H9 (cell line): ENCODE measurements around the gene SRPK3. TPM values are rescaled to one million over a fixed set of nuclear protein-coding genes. Genes with fewer than 3 reads are reported as not detected.

Source experiments
- DNase-seq: peaks from one replicate; pipeline ENCODE4 v3.0.0-alpha.2; 2017
- H2AFZ ChIP-seq: one replicate; pipeline ENCODE4 v1.6.1; 2013; ENCODE audit warnings: mild to moderate bottlenecking, low read length, control low read depth, moderate library complexity
- H2AK5ac ChIP-seq: 2 replicates; pipeline ENCODE4 v1.6.1; 2013; ENCODE audit warnings: low read length, control low read depth, mixed read lengths; ENCODE audit not compliant: insufficient read length
- H2BK120ac ChIP-seq: one replicate; pipeline ENCODE4 v1.6.1; 2013; ENCODE audit warnings: low read depth, mild to moderate bottlenecking, low read length, control low read depth, inconsistent platforms; ENCODE audit not compliant: poor library complexity, severe bottlenecking
- H2BK12ac ChIP-seq: 2 replicates; pipeline ENCODE4 v1.6.1; 2013; ENCODE audit warnings: low read length, control low read depth, mixed read lengths, low read depth; ENCODE audit not compliant: insufficient read length
- H2BK15ac ChIP-seq: 2 replicates; pipeline ENCODE4 v1.6.1; 2013; ENCODE audit warnings: low read depth, low read length, control low read depth
- H2BK20ac ChIP-seq: one replicate; pipeline ENCODE4 v1.6.1; 2013; ENCODE audit warnings: low read depth, mild to moderate bottlenecking, low read length, control low read depth, inconsistent platforms; ENCODE audit not compliant: poor library complexity, severe bottlenecking
- H2BK5ac ChIP-seq: 2 replicates; pipeline ENCODE4 v1.6.1; 2013; ENCODE audit warnings: low read length, control low read depth, mixed read lengths; ENCODE audit not compliant: insufficient read length
- H3K14ac ChIP-seq: 2 replicates; pipeline ENCODE4 v1.6.1; 2013; ENCODE audit warnings: low read length, control low read depth; ENCODE audit not compliant: insufficient read depth
- H3K18ac ChIP-seq: 2 replicates; pipeline ENCODE4 v1.6.1; 2013; ENCODE audit warnings: low read depth, mild to moderate bottlenecking, mixed read lengths, low read length, control low read depth; ENCODE audit not compliant: insufficient read length
- H3K23ac ChIP-seq: 2 replicates; pipeline ENCODE4 v1.6.1; 2013; ENCODE audit warnings: low read length, control low read depth, mixed read lengths, low read depth; ENCODE audit not compliant: insufficient read length
- H3K23me2 ChIP-seq: 2 replicates; pipeline ENCODE4 v1.6.1; 2013; ENCODE audit warnings: low read depth, mild to moderate bottlenecking, mixed read lengths, low read length, control low read depth; ENCODE audit not compliant: insufficient read length, poor library complexity, severe bottlenecking
- H3K27ac ChIP-seq: 2 replicates; pipeline ENCODE4 v1.5.1; 2013; ENCODE audit warnings: low read length, control low read depth, mixed read lengths, low read depth; ENCODE audit not compliant: insufficient read length
- H3K27me3 ChIP-seq: 2 replicates; pipeline ENCODE4 v1.6.1; 2013; ENCODE audit warnings: low read length, control low read depth, inconsistent platforms; ENCODE audit not compliant: insufficient read depth
- H3K4ac ChIP-seq: 2 replicates; pipeline ENCODE4 v1.6.1; 2013; ENCODE audit warnings: low read depth, mild to moderate bottlenecking, control low read depth, inconsistent platforms, low read length, moderate library complexity
- H3K4me1 ChIP-seq: 2 replicates; pipeline ENCODE4 v1.6.1; 2013; ENCODE audit warnings: low read length, control low read depth, inconsistent platforms; ENCODE audit not compliant: insufficient read depth
- H3K4me2 ChIP-seq: 2 replicates; pipeline ENCODE4 v1.6.1; 2013; ENCODE audit warnings: low read length, control low read depth, mixed read lengths; ENCODE audit not compliant: insufficient read length, insufficient read depth
- H3K56ac ChIP-seq: 2 replicates; pipeline ENCODE4 v1.6.1; 2013; ENCODE audit warnings: low read depth, mild to moderate bottlenecking, mixed read lengths, low read length, control low read depth; ENCODE audit not compliant: insufficient read length
- H3K79me1 ChIP-seq: 2 replicates; pipeline ENCODE4 v1.6.1; 2013; ENCODE audit warnings: low read depth, mild to moderate bottlenecking, moderate library complexity, low read length, control low read depth, inconsistent platforms; ENCODE audit not compliant: insufficient read depth, poor library complexity, severe bottlenecking
- H3K79me2 ChIP-seq: 2 replicates; pipeline ENCODE4 v1.6.1; 2013; ENCODE audit warnings: low read length, control low read depth, inconsistent platforms; ENCODE audit not compliant: insufficient read depth
- H3K9ac ChIP-seq: 2 replicates; pipeline ENCODE4 v1.6.1; 2013; ENCODE audit warnings: low read length, control low read depth, mixed read lengths; ENCODE audit not compliant: insufficient read length; ENCODE audit errors: extremely low read depth
- H3K9me3 ChIP-seq: one replicate; pipeline ENCODE4 v1.6.1; 2013; ENCODE audit warnings: low read depth, low read length, inconsistent platforms; ENCODE audit not compliant: control insufficient read depth
- H3T11ph ChIP-seq: one replicate; pipeline ENCODE4 v1.6.1; 2013; ENCODE audit warnings: mild to moderate bottlenecking, low read length, control low read depth, inconsistent platforms
- H4K20me1 ChIP-seq: one replicate; pipeline ENCODE4 v1.6.1; 2013; ENCODE audit not compliant: control insufficient read depth, insufficient read length, insufficient read depth
- H4K5ac ChIP-seq: 2 replicates; pipeline ENCODE4 v1.6.1; 2013; ENCODE audit warnings: low read depth, mild to moderate bottlenecking, mixed read lengths, low read length, control low read depth; ENCODE audit not compliant: insufficient read length
- H4K8ac ChIP-seq: replicated peaks from 2 replicates; pipeline ENCODE4 v1.6.1; 2013; ENCODE audit warnings: low read length, control low read depth, mixed read lengths, low read depth; ENCODE audit not compliant: insufficient read length
- H4K91ac ChIP-seq: 2 replicates; pipeline ENCODE4 v1.6.1; 2013; ENCODE audit warnings: low read depth, mild to moderate bottlenecking, moderate library complexity, mixed read lengths, low read length, control low read depth; ENCODE audit not compliant: insufficient read length
- H3K27ac Mint-ChIP-seq, 3 experiments: 2 replicates in 2 of 3; 3 replicates in 1 of 3; pipeline ENCODE4 v1.8.0; 2020 to 2021; ENCODE audit warnings: mixed read lengths in 3 of 3, mild to moderate bottlenecking in 1 of 3, moderate library complexity in 1 of 3
- H3K27me3 Mint-ChIP-seq: 2 replicates; pipeline ENCODE4 v1.8.0; 2021; ENCODE audit warnings: low read depth, mild to moderate bottlenecking, moderate library complexity, mixed read lengths
- H3K36me3 Mint-ChIP-seq, 3 experiments: 2 replicates in 2 of 3; 3 replicates in 1 of 3; pipeline ENCODE4 v1.8.0; 2020 to 2021; ENCODE audit warnings: low read depth in 3 of 3, mixed read lengths in 3 of 3; ENCODE audit not compliant: insufficient read depth in 1 of 3
- H3K4me1 Mint-ChIP-seq, 2 experiments: 2 replicates each; pipeline ENCODE4 v1.8.0; 2020; ENCODE audit warnings: mixed read lengths in 2 of 2
- H3K4me3 Mint-ChIP-seq, 2 experiments: 2 replicates in 1 of 2; 3 replicates in 1 of 2; pipeline ENCODE4 v1.8.0; 2020 to 2021; ENCODE audit warnings: mild to moderate bottlenecking in 2 of 2, mixed read lengths in 2 of 2, moderate library complexity in 1 of 2
- H3K9me3 Mint-ChIP-seq, 2 experiments: 2 replicates in 1 of 2; 3 replicates in 1 of 2; pipeline ENCODE4 v1.8.0; 2020; ENCODE audit warnings: mild to moderate bottlenecking in 2 of 2, mixed read lengths in 2 of 2, moderate library complexity in 1 of 2
- CTCF ChIP-seq: fragments of 200-600 bp; sonication (generic); conservative IDR thresholded peaks from 3 replicates; pipeline ENCODE4 v1.8.0; 2021; ENCODE audit warnings: antibody characterized with exemption, mild to moderate bottlenecking
- WGBS: extraction: QIAGEN DNeasy Blood & Tissue Kit; methylation state at CpG from one replicate; pipeline ENCODE4 v1.1.7; 2013; ENCODE audit warnings: missing lambda C conversion rate, low lambda C conversion rate, mixed read lengths; ENCODE audit not compliant: insufficient read length; ENCODE audit errors: extremely low coverage; 5-methylcytosine and 5-hydroxymethylcytosine counted together
- total RNA-seq: library from RNA; stranded (reverse); gene quantifications from 2 replicates; pipeline ENCODE4 v1.2.1, GENCODE V29; 2021

SRPK3 gene
- total RNA-seq, 1 experiment from 2014 or later: not detected

- Histone ChIP-seq H2AFZ (no peak overlapping the region), H2AK5ac (no peak overlapping the region), H3K23me2 (no peaks in the 10 kb centered on the region), H3K14ac (no peak overlapping the region), H3K23ac (no peak overlapping the region), H2BK5ac (no peak overlapping the region), H3K9ac (no peak overlapping the region), H3K79me2 (no peaks in the 10 kb centered on the region), H2BK15ac (no peak overlapping the region), H3K27me3 (no peaks in the 10 kb centered on the region), H2BK120ac (no peak overlapping the region), H3K4me2 (no peak overlapping the region), H3T11ph (no peak overlapping the region), H3K4me1 (no peaks in the 10 kb centered on the region), H3K56ac (no peak overlapping the region), H3K79me1 (no peaks in the 10 kb centered on the region), H3K4ac (no peak overlapping the region), H3K9me3 (no peaks in the 10 kb centered on the region), H2BK12ac (no peak overlapping the region), H3K27ac (no peak overlapping the region), H4K5ac (no peak overlapping the region), H2BK20ac (no peak overlapping the region), H4K91ac (no peak overlapping the region), H4K8ac (no peak overlapping the region), H3K18ac (no peak overlapping the region), H4K20me1 (no peaks in the 10 kb centered on the region)
- Mint-ChIP-seq H3K27me3 (peaks cover 2% of the 10 kb centered on the region; the same call in 1 of the 2 replicates), H3K4me3 (no peak overlapping the region), H3K36me3 (peaks cover 0 to 5% (median 3%) of the 10 kb centered on the region in 3 experiments; a peak in 5 of 7 replicates), H3K9me3 (peaks cover 32 to 52% of the 10 kb centered on the region in 2 experiments), H3K27ac (no peak overlapping the region), H3K4me1 (peaks cover 4 to 8% of the 10 kb centered on the region in 2 experiments)
- TF ChIP-seq CTCF: no peak
- no CpG with 5 or more reads among the region's 20 CpGs for WGBS
- DNase-seq: no peak
Measured at GRCh38 chrX:153776120-153776599, 4.7 kb upstream of the SRPK3 start.
